ENCODE data around the gene PLD4.

DNA sequence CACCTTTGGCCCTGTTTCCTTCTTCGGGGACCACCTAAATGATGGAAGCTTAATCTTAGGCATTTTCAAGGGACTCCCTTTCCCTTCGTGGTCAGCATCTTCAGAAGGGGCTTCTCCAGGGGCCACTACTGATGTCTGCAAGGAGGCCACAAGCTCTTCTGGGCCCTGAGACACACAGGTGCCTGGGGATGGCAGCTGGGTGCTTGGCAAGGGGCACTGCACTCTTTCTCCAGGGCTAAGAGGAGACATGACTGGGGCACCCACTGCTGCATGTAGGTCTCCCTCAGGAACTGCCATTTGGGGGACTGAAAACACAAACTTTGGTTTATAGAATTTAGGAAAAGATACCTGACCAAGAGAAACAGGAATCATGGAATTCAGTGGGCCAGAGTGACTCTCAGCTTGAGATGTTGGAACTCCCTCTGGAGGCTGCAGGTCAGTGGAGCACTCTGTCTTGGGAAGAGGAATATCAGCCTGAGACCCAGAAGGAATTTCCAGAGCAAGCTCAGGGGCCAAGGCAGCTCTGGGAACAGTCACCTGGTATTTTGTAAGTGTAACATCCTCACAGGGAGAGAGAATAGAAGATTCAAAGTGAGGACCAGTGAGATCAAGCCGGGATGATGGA lies 16.0 kb downstream of the PLD4 start:
- TF ChIP-seq TAF1 (IDR thresholded peaks at IDR 0.05; ENCODE audit: borderline replicate concordance, insufficient read depth, low read length) (no peak), POLR2AphosphoS5 (IDR thresholded peaks at IDR 0.05; ENCODE audit: low read depth, low read length) (no peak)
